Prostate gland (tissue), 2 donors: ENCODE measurements around the gene AMN.

Source experiments
- POLR2A ChIP-seq: fragments of 450-650 bp; IDR thresholded peaks from one replicate; pipeline ENCODE4 v1.6.1; 2016; ENCODE audit warnings: antibody characterized with exemption, mild to moderate bottlenecking
- POLR2AphosphoS5 ChIP-seq: sonication (generic); formaldehyde crosslinking; IDR thresholded peaks from one replicate; pipeline ENCODE4 v1.6.1; 2017; ENCODE audit warnings: antibody characterized with exemption
- TF ChIP-seq, protein P1 (sequence below), 4 experiments: fragments of 200-600 bp in 2 of 4; fragments of 450-650 bp in 2 of 4; sonication (generic) in 2 of 4; IDR thresholded peaks; 1 replicate in 3 of 4; 2 replicates in 1 of 4; pipeline ENCODE4 v1.5.1; 2016 to 2019; ENCODE audit warnings: antibody characterized with exemption in 4 of 4, mild to moderate bottlenecking in 2 of 4, moderate library complexity in 2 of 4

DNA sequence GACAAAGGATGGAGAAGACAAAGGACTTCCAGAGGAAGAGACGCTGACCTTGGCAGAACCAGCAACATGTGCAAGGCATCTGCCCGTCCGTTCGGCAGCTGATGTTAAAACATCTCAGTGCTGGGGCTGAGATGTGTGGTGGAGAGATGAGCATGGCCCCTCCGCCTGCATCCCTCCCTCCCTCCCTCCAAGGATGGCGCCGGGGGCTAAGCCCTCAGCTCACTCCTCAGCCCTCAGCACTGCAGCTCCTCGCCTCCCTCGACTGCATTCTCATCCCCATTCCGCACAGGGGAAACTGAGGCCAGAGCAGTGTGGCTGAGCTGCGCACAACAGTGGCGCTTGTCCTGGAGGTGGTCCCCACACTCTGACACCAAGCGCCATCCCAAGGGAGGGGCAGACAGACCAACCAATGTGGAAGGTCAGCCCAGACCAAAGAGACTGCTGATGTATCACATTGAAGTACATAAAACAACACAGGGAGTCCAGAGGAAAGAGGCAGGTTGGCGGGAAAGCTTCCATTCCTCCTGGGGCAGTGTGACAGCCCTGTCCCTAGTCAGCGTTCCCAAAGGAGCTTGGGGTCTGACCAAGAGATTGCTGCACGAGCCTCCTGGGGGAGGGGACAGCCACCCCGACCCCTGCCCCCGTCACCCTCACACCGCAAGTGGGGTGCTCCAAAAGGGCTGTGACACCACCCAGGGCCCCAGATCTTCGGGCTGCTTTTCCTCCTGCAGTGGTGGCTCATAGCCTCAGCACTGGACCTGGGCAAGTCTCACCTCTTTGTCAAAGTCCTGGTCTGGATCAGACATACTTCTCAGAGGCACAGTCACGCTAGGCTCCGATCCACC, 15.1 kb downstream of the AMN start:
- TF ChIP-seq, protein P1, sequence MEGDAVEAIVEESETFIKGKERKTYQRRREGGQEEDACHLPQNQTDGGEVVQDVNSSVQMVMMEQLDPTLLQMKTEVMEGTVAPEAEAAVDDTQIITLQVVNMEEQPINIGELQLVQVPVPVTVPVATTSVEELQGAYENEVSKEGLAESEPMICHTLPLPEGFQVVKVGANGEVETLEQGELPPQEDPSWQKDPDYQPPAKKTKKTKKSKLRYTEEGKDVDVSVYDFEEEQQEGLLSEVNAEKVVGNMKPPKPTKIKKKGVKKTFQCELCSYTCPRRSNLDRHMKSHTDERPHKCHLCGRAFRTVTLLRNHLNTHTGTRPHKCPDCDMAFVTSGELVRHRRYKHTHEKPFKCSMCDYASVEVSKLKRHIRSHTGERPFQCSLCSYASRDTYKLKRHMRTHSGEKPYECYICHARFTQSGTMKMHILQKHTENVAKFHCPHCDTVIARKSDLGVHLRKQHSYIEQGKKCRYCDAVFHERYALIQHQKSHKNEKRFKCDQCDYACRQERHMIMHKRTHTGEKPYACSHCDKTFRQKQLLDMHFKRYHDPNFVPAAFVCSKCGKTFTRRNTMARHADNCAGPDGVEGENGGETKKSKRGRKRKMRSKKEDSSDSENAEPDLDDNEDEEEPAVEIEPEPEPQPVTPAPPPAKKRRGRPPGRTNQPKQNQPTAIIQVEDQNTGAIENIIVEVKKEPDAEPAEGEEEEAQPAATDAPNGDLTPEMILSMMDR (IDR thresholded peaks at IDR 0.05): no peak
- TF ChIP-seq POLR2A: no peak
- no peak for TF ChIP-seq POLR2AphosphoS5
